22Rv1 (cell line): Measurements from ENCODE around the gene DCUN1D4.

Experiments used
- ZFX ChIP-seq: fragments of 450-650 bp; IDR thresholded peaks from 2 replicates; pipeline ENCODE4 v1.6.1; 2017; ENCODE audit warnings: antibody characterized with exemption, borderline replicate concordance
- TF ChIP-seq, protein P1 (sequence below): fragments of 450-650 bp; IDR thresholded peaks from 2 replicates; pipeline ENCODE4 v1.5.1; 2017; ENCODE audit warnings: mild to moderate bottlenecking

- TF ChIP-seq, protein P1, sequence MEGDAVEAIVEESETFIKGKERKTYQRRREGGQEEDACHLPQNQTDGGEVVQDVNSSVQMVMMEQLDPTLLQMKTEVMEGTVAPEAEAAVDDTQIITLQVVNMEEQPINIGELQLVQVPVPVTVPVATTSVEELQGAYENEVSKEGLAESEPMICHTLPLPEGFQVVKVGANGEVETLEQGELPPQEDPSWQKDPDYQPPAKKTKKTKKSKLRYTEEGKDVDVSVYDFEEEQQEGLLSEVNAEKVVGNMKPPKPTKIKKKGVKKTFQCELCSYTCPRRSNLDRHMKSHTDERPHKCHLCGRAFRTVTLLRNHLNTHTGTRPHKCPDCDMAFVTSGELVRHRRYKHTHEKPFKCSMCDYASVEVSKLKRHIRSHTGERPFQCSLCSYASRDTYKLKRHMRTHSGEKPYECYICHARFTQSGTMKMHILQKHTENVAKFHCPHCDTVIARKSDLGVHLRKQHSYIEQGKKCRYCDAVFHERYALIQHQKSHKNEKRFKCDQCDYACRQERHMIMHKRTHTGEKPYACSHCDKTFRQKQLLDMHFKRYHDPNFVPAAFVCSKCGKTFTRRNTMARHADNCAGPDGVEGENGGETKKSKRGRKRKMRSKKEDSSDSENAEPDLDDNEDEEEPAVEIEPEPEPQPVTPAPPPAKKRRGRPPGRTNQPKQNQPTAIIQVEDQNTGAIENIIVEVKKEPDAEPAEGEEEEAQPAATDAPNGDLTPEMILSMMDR, result no peak
- TF ChIP-seq ZFX, result no peak
Observed at GRCh38 chr4:51867689-51868448, 24.9 kb downstream of the DCUN1D4 start.
